GM12878 (cell line): ENCODE results near the gene SERPINE1.

ENCODE experiments used
- HCFC1 ChIP-seq: fragments of 150-350 bp; IDR thresholded peaks from 2 replicates; pipeline ENCODE4 v1.6.1; 2014; ENCODE audit warnings: low read length
- HDAC2 ChIP-seq: fragments of 200-600 bp; sonication (generic); IDR thresholded peaks from 2 replicates; pipeline ENCODE4 v1.6.1; 2017
- KLF5 ChIP-seq: fragments of 450-650 bp; IDR thresholded peaks from 2 replicates; pipeline ENCODE4 v1.6.1; 2014; ENCODE audit warnings: mild to moderate bottlenecking; ENCODE audit not compliant: partially characterized antibody
- MEF2B ChIP-seq: fragments of 450-650 bp; IDR thresholded peaks from 2 replicates; pipeline ENCODE4 v1.6.1; 2018; ENCODE audit warnings: mild to moderate bottlenecking, moderate library complexity; ENCODE audit not compliant: partially characterized antibody, poor library complexity, severe bottlenecking
- PBX3 ChIP-seq: IDR thresholded peaks from 2 replicates; pipeline ENCODE4 v1.6.1; 2011; ENCODE audit warnings: mild to moderate bottlenecking, low read depth, low read length, moderate library complexity; ENCODE audit not compliant: insufficient replicate concordance
- SMAD1 ChIP-seq: fragments of 450-650 bp; IDR thresholded peaks from 2 replicates; pipeline ENCODE4 v1.6.1; 2018; ENCODE audit warnings: mild to moderate bottlenecking, low read depth; ENCODE audit not compliant: partially characterized antibody
- TBL1XR1 ChIP-seq: IDR thresholded peaks from 2 replicates; pipeline ENCODE4 v1.6.1; 2012; ENCODE audit warnings: low read depth, low read length, improper control_type of control experiment

- TF ChIP-seq PBX3: no peak
- TF ChIP-seq MEF2B: no peak
- TF ChIP-seq HDAC2: no peak
- no peak for TF ChIP-seq HCFC1
- no peak for TF ChIP-seq SMAD1
- TF ChIP-seq TBL1XR1: no peak
- no peak for TF ChIP-seq KLF5
Observed at GRCh38 chr7:101186194-101186593, 59.3 kb downstream of the SERPINE1 start.
